Panc1 (cell line): ENCODE results near the gene NPAS3. TPM values are rescaled to one million over a fixed set of nuclear protein-coding genes. Genes with fewer than 3 reads are reported as not detected.

Source experiments
- ATAC-seq: fragments of 200-7000 bp; cut with Tn5 transposase; 2 replicates; pipeline ENCODE4 v1.9.1; 2020; ENCODE audit warnings: mild to moderate bottlenecking, moderate library complexity
- BruUV-seq: library from RNA; stranded (reverse); fragments of 400-500 nt; replicated peaks from 2 replicates; lab custom pipeline; 2021; lab: Mats Ljungman, UMichigan
- CTCF ChIA-PET: fragments of 300-600 bp; sonication (Branson Sonifier 250); formaldehyde crosslinking; loops from one replicate; lab custom pipeline; 2022; ENCODE audit warnings: antibody characterized with exemption; lab: Charles Lee
- POLR2A ChIA-PET: fragments of 300-600 bp; sonication (Branson Sonifier 250); formaldehyde crosslinking; loops from one replicate; lab custom pipeline; 2022; ENCODE audit warnings: antibody characterized with exemption; lab: Charles Lee
- DNase-seq: peaks from one replicate; pipeline ENCODE4 v3.0.0-alpha.2; 2010; ENCODE audit warnings: low read depth, low spot score
- H3K27ac ChIP-seq: 2 replicates; pipeline ENCODE4 v1.5.1; 2011; ENCODE audit warnings: mild to moderate bottlenecking, low read length, inconsistent platforms
- H3K27me3 ChIP-seq: fragments of 200-500 bp; sonication (Bioruptor generic); 2 replicates; pipeline ENCODE4 v1.6.0; 2014; ENCODE audit warnings: low read length, inconsistent platforms; ENCODE audit not compliant: control insufficient read depth, insufficient read depth
- H3K36me3 ChIP-seq: fragments of 200-500 bp; sonication (Bioruptor generic); 2 replicates; pipeline ENCODE4 v1.5.1; 2014; ENCODE audit warnings: inconsistent platforms, mild to moderate bottlenecking, low read length, moderate library complexity; ENCODE audit not compliant: control insufficient read depth, insufficient read depth
- H3K4me1 ChIP-seq: 2 replicates; pipeline ENCODE4 v1.5.1; 2011; ENCODE audit warnings: inconsistent platforms, mild to moderate bottlenecking, low read length, moderate library complexity; ENCODE audit not compliant: control insufficient read depth, insufficient read depth
- H3K4me3 ChIP-seq, 2 experiments: 2 replicates each; pipeline ENCODE4 v1.5.1; 2011 to 2012; ENCODE audit warnings: low read depth in 2 of 2, low read length in 2 of 2, mild to moderate bottlenecking in 2 of 2, inconsistent platforms in 1 of 2, moderate library complexity in 1 of 2
- H3K9me3 ChIP-seq: fragments of 200-500 bp; sonication (Bioruptor generic); 2 replicates; pipeline ENCODE4 v1.5.1; 2014; ENCODE audit warnings: low read depth, mild to moderate bottlenecking, inconsistent platforms, low read length, moderate library complexity; ENCODE audit not compliant: control insufficient read depth, insufficient read depth
- CTCF ChIP-seq: fragments of 450-650 bp; IDR thresholded peaks from 2 replicates; pipeline ENCODE4 v1.5.1; 2017; ENCODE audit warnings: mild to moderate bottlenecking
- POLR2AphosphoS5 ChIP-seq: IDR thresholded peaks from 2 replicates; pipeline ENCODE4 v1.6.1; 2012; ENCODE audit warnings: mild to moderate bottlenecking, low read depth, low read length, moderate library complexity
- SIN3A ChIP-seq: IDR thresholded peaks from 2 replicates; pipeline ENCODE4 v1.6.1; 2012; ENCODE audit warnings: low read depth, mild to moderate bottlenecking, low read length, moderate library complexity, borderline replicate concordance; ENCODE audit not compliant: insufficient read depth
- TCF7L2 ChIP-seq: IDR thresholded peaks from 2 replicates; pipeline ENCODE4 v1.6.1; 2011; ENCODE audit warnings: mild to moderate bottlenecking, low read depth, low read length, inconsistent platforms
- in situ Hi-C: cut with HindIII; loops from 2 replicates; pipeline ENCODE4 v1.10.0; 2016; ENCODE audit warnings: low sequenced_read_pairs, low pct_unique_long_range_greater_than_20kb
- intact Hi-C: fragments of 100-400 bp; cut with micrococcal nuclease; formaldehyde crosslinking; loops from one replicate; pipeline ENCODE4 v1.10.0; 2022; ENCODE audit not compliant: unreplicated experiment
- total RNA-seq: library from RNA; stranded (reverse); gene quantifications from one replicate; pipeline ENCODE4 v1.2.1, GENCODE V29; 2021; ENCODE audit not compliant: unreplicated experiment
- TF ChIP-seq, protein P1 (sequence below), 2 experiments: IDR thresholded peaks; 2 replicates each; pipeline ENCODE4 v1.6.1; 2011 to 2012; ENCODE audit warnings: low read depth in 2 of 2, control low read depth in 1 of 2, low read length in 1 of 2, mild to moderate bottlenecking in 1 of 2, moderate library complexity in 1 of 2; ENCODE audit not compliant: insufficient read depth in 1 of 2

The NPAS3 gene
- total RNA-seq, 1 experiment from 2014 or later = 0.23 TPM

- Histone ChIP-seq H3K9me3 (no peaks in the 10 kb centered on the region), H3K4me1 (no peaks in the 10 kb centered on the region), H3K4me3 (no peak overlapping the region), H3K36me3 (no peaks in the 10 kb centered on the region), H3K27me3 (no peaks in the 10 kb centered on the region), H3K27ac (no peak overlapping the region)
- intact Hi-C loops (no loop called here), in situ Hi-C loops (no loop called here)
- ChIA-PET POLR2A (no interaction called here), CTCF (no interaction called here)
- BruUV-seq = no TSS peak
- ATAC-seq (no peak), DNase-seq (no peak)
- TF ChIP-seq POLR2AphosphoS5 (no peak), SIN3A (no peak), CTCF (no peak), TCF7L2 (no peak)
- TF ChIP-seq, protein P1, sequence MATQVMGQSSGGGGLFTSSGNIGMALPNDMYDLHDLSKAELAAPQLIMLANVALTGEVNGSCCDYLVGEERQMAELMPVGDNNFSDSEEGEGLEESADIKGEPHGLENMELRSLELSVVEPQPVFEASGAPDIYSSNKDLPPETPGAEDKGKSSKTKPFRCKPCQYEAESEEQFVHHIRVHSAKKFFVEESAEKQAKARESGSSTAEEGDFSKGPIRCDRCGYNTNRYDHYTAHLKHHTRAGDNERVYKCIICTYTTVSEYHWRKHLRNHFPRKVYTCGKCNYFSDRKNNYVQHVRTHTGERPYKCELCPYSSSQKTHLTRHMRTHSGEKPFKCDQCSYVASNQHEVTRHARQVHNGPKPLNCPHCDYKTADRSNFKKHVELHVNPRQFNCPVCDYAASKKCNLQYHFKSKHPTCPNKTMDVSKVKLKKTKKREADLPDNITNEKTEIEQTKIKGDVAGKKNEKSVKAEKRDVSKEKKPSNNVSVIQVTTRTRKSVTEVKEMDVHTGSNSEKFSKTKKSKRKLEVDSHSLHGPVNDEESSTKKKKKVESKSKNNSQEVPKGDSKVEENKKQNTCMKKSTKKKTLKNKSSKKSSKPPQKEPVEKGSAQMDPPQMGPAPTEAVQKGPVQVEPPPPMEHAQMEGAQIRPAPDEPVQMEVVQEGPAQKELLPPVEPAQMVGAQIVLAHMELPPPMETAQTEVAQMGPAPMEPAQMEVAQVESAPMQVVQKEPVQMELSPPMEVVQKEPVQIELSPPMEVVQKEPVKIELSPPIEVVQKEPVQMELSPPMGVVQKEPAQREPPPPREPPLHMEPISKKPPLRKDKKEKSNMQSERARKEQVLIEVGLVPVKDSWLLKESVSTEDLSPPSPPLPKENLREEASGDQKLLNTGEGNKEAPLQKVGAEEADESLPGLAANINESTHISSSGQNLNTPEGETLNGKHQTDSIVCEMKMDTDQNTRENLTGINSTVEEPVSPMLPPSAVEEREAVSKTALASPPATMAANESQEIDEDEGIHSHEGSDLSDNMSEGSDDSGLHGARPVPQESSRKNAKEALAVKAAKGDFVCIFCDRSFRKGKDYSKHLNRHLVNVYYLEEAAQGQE (IDR thresholded peaks at IDR 0.05; ENCODE audit: insufficient read depth in 1 of 2, low read depth in 2 of 2, low read length in 1 of 2) = no peak
These were observed 343.9 kb downstream of the NPAS3 start for GRCh38 chr14:33282331-33283230.

- in situ Hi-C loops = no loop called here
- no peaks in the 10 kb centered on the region for H3K27me3 ChIP-seq
- no TSS peak for BruUV-seq
- no peak for DNase-seq
- POLR2A ChIA-PET = no interaction called here
- no peaks in the 10 kb centered on the region for H3K36me3 ChIP-seq
- TF ChIP-seq, protein P1 (IDR thresholded peaks at IDR 0.05; ENCODE audit: insufficient read depth in 1 of 2, low read depth in 2 of 2, low read length in 1 of 2) = no peak
- no peaks in the 10 kb centered on the region for H3K9me3 ChIP-seq
- CTCF ChIA-PET = no interaction called here
- H3K4me3 ChIP-seq = no peak overlapping the region
- no peaks in the 10 kb centered on the region for H3K4me1 ChIP-seq
- H3K27ac ChIP-seq = no peak overlapping the region
- intact Hi-C loops = no loop called here
- ATAC-seq = no peak
These were observed 347.4 kb downstream of the NPAS3 start for GRCh38 chr14:33285902-33286700.
